Body of pancreas (tissue), 4 donors: ENCODE data around the gene GPR21.

ENCODE experiments used
- POLR2A ChIP-seq, 3 donors: fragments of 450-650 bp; IDR thresholded peaks; one replicate each; pipeline ENCODE4 v1.6.1; 2016; ENCODE audit warnings: antibody characterized with exemption in 3 of 3, mild to moderate bottlenecking in 2 of 3
- TF ChIP-seq, protein P1 (sequence below), 7 experiments: fragments of 450-650 bp in 4 of 7; fragments of 200-600 bp in 3 of 7; sonication (generic) in 3 of 7; IDR thresholded peaks; one replicate each; pipeline ENCODE4 v1.5.1; 2016 to 2019; ENCODE audit warnings: antibody characterized with exemption in 7 of 7

DNA sequence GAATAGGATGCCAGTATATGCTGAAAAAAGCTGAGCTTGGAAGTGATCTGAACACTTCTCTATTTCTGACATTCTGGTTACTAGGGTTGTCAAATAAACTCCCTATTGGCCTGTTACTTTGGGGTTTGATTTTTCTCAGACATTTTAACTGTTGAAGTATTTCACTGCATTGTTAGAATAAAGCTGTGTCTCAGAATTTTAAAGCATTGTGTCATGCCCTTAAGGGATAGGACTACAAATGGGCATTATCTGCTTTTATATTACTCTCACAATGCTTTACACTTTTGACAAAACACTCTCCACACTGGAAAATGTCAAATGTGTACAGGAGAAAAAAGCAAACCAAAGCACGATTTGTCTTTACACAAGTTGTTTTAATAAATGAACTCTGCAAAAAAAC lies 16.8 kb upstream of the GPR21 start:
- TF ChIP-seq, protein P1, sequence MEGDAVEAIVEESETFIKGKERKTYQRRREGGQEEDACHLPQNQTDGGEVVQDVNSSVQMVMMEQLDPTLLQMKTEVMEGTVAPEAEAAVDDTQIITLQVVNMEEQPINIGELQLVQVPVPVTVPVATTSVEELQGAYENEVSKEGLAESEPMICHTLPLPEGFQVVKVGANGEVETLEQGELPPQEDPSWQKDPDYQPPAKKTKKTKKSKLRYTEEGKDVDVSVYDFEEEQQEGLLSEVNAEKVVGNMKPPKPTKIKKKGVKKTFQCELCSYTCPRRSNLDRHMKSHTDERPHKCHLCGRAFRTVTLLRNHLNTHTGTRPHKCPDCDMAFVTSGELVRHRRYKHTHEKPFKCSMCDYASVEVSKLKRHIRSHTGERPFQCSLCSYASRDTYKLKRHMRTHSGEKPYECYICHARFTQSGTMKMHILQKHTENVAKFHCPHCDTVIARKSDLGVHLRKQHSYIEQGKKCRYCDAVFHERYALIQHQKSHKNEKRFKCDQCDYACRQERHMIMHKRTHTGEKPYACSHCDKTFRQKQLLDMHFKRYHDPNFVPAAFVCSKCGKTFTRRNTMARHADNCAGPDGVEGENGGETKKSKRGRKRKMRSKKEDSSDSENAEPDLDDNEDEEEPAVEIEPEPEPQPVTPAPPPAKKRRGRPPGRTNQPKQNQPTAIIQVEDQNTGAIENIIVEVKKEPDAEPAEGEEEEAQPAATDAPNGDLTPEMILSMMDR (IDR thresholded peaks at IDR 0.05): no peak
- no peak for TF ChIP-seq POLR2A (IDR thresholded peaks at IDR 0.05)
